Activated naive CD8-positive, alpha-beta T cell treated with anti-CD3 and anti-CD28 coated beads, Interleukin-2, amount 50 U/mL, for 24 hours (primary cell): ENCODE data around the gene APOBEC3G.
A peak's percentile ranks its signal among the peaks of the same experiment; 100 is the strongest.

Experiments
- ATAC-seq: fragments of 150-1000 bp; cut with Tn5 transposase; one replicate; pipeline ENCODE4 v1.10.0; 2021
- DNase-seq: peaks from one replicate; pipeline ENCODE4 v3.0.0; 2021
- H3K27ac Mint-ChIP-seq: one replicate; pipeline ENCODE4 v1.8.0; 2021; ENCODE audit warnings: mild to moderate bottlenecking, mixed read lengths
- H3K27me3 Mint-ChIP-seq: one replicate; pipeline ENCODE4 v1.8.0; 2021; ENCODE audit warnings: mixed read lengths
- H3K36me3 Mint-ChIP-seq: one replicate; pipeline ENCODE4 v1.8.0; 2021; ENCODE audit warnings: low read depth, mixed read lengths
- H3K4me1 Mint-ChIP-seq: one replicate; pipeline ENCODE4 v1.8.0; 2021; ENCODE audit warnings: mixed read lengths
- H3K4me3 Mint-ChIP-seq: one replicate; pipeline ENCODE4 v1.8.0; 2021; ENCODE audit warnings: mild to moderate bottlenecking, moderate library complexity, mixed read lengths
- H3K9me3 Mint-ChIP-seq: one replicate; pipeline ENCODE4 v1.8.0; 2021; ENCODE audit warnings: mixed read lengths

The APOBEC3G gene

GRCh38 chr22:39092111-39092862 is 15.2 kb downstream of the APOBEC3G start:
- peak overlapping the region; percentile 62 for H3K4me3 Mint-ChIP-seq
- H3K4me1 Mint-ChIP-seq, result peaks cover 96% of the 10 kb centered on the region
- H3K36me3 Mint-ChIP-seq, result no peaks in the 10 kb centered on the region
- H3K9me3 Mint-ChIP-seq, result no peaks in the 10 kb centered on the region
- no peaks in the 10 kb centered on the region for H3K27me3 Mint-ChIP-seq
- peak overlapping the region; percentile 89 for H3K27ac Mint-ChIP-seq
- no peak for ATAC-seq
- DNase-seq, result no peak

- Mint-ChIP-seq H3K4me3 (no peak overlapping the region), H3K27ac (peak overlapping the region; percentile 74), H3K4me1 (peaks cover 96% of the 10 kb centered on the region), H3K36me3 (no peaks in the 10 kb centered on the region), H3K27me3 (no peaks in the 10 kb centered on the region), H3K9me3 (no peaks in the 10 kb centered on the region)
- no peak for DNase-seq
- no peak for ATAC-seq
Measured at GRCh38 chr22:39094717-39095389, 17.8 kb downstream of the APOBEC3G start.

- ATAC-seq, result no peak
- Mint-ChIP-seq H3K4me3 (no peak overlapping the region), H3K4me1 (peaks cover 95% of the 10 kb centered on the region), H3K36me3 (no peaks in the 10 kb centered on the region), H3K27ac (peak overlapping the region; percentile 65), H3K9me3 (no peaks in the 10 kb centered on the region), H3K27me3 (no peaks in the 10 kb centered on the region)
- no peak for DNase-seq
Measured at GRCh38 chr22:39095971-39096370, 18.9 kb downstream of the APOBEC3G start.

GRCh38 chr22:39097098-39098020 is 20.3 kb downstream of the APOBEC3G start, which contains the start of gene APOBEC3H:
Gene APOBEC3H, plus strand, starts transcription at chr22:39097244. Its CDS starts 3,035 bp downstream, at chr22:39100279.
- Mint-ChIP-seq H3K27me3 (no peaks in the 10 kb centered on the region), H3K4me3 (peak within 1 kb of the TSS; percentile 80), H3K36me3 (no peaks in the 10 kb centered on the region), H3K9me3 (no peaks in the 10 kb centered on the region), H3K4me1 (peaks cover 84% of the 10 kb centered on the region), H3K27ac (peak within 1 kb of the TSS; percentile 89)
- ATAC-seq (peak; percentile 51), DNase-seq (peak; percentile 69)

GRCh38 chr22:39098026-39098425 is 21.0 kb downstream of the APOBEC3G start:
- peak overlapping the region; percentile 80 for H3K4me3 Mint-ChIP-seq
- no peaks in the 10 kb centered on the region for H3K9me3 Mint-ChIP-seq
- ATAC-seq (no peak), DNase-seq (no peak)
- no peaks in the 10 kb centered on the region for H3K36me3 Mint-ChIP-seq
- no peaks in the 10 kb centered on the region for H3K27me3 Mint-ChIP-seq
- peaks cover 77% of the 10 kb centered on the region for H3K4me1 Mint-ChIP-seq
- peak overlapping the region; percentile 89 for H3K27ac Mint-ChIP-seq

GRCh38 chr22:39098576-39098975 is 21.5 kb downstream of the APOBEC3G start:
- H3K27me3 Mint-ChIP-seq, result no peaks in the 10 kb centered on the region
- H3K4me1 Mint-ChIP-seq, result peaks cover 73% of the 10 kb centered on the region
- no peaks in the 10 kb centered on the region for H3K36me3 Mint-ChIP-seq
- H3K4me3 Mint-ChIP-seq, result peak overlapping the region; percentile 61
- DNase-seq (no peak), ATAC-seq (no peak)
- H3K27ac Mint-ChIP-seq, result peak overlapping the region; percentile 89
- H3K9me3 Mint-ChIP-seq, result no peaks in the 10 kb centered on the region

- Mint-ChIP-seq H3K4me3 (no peak overlapping the region), H3K27me3 (no peaks in the 10 kb centered on the region)
Measured at GRCh38 chr22:39101226-39101625, 24.2 kb downstream of the APOBEC3G start.

GRCh38 chr22:39103431-39103830 is 26.4 kb downstream of the APOBEC3G start:
- DNase-seq, result no peak
- no peaks in the 10 kb centered on the region for H3K9me3 Mint-ChIP-seq
- no peaks in the 10 kb centered on the region for H3K36me3 Mint-ChIP-seq
- ATAC-seq, result no peak
- H3K4me3 Mint-ChIP-seq, result no peak overlapping the region
- no peak overlapping the region for H3K27ac Mint-ChIP-seq
- H3K27me3 Mint-ChIP-seq, result no peaks in the 10 kb centered on the region
- peaks cover 29% of the 10 kb centered on the region for H3K4me1 Mint-ChIP-seq

More at GRCh38 chr22:39101226-39101625, 24.2 kb downstream of the APOBEC3G start:
- Mint-ChIP-seq H3K36me3 (no peaks in the 10 kb centered on the region), H3K27ac (no peak overlapping the region), H3K9me3 (no peaks in the 10 kb centered on the region), H3K4me1 (peaks cover 49% of the 10 kb centered on the region)
- no peak for ATAC-seq
- no peak for DNase-seq

- no peak for ATAC-seq
- no peaks in the 10 kb centered on the region for H3K9me3 Mint-ChIP-seq
Measured at GRCh38 chr22:39106326-39106725, 29.3 kb downstream of the APOBEC3G start.

GRCh38 chr22:39108487-39108886 is 31.4 kb downstream of the APOBEC3G start:
- no peak overlapping the region for H3K4me3 Mint-ChIP-seq
- H3K36me3 Mint-ChIP-seq, result no peaks in the 10 kb centered on the region
- no peaks in the 10 kb centered on the region for H3K9me3 Mint-ChIP-seq
- H3K27me3 Mint-ChIP-seq, result no peaks in the 10 kb centered on the region
- H3K27ac Mint-ChIP-seq, result peak overlapping the region; percentile 7
- DNase-seq, result no peak
- ATAC-seq, result no peak
- H3K4me1 Mint-ChIP-seq, result peaks cover 19% of the 10 kb centered on the region

More at GRCh38 chr22:39106326-39106725, 29.3 kb downstream of the APOBEC3G start:
- H3K27me3 Mint-ChIP-seq, result no peaks in the 10 kb centered on the region
- peaks cover 15% of the 10 kb centered on the region for H3K4me1 Mint-ChIP-seq
- no peak overlapping the region for H3K27ac Mint-ChIP-seq
- H3K4me3 Mint-ChIP-seq, result no peak overlapping the region
- DNase-seq, result no peak
- no peaks in the 10 kb centered on the region for H3K36me3 Mint-ChIP-seq

- H3K9me3 Mint-ChIP-seq, result no peaks in the 10 kb centered on the region
- no peaks in the 10 kb centered on the region for H3K27me3 Mint-ChIP-seq
- H3K36me3 Mint-ChIP-seq, result no peaks in the 10 kb centered on the region
- DNase-seq, result no peak
- H3K4me3 Mint-ChIP-seq, result no peak overlapping the region
- ATAC-seq, result no peak
- peaks cover 28% of the 10 kb centered on the region for H3K4me1 Mint-ChIP-seq
- no peak overlapping the region for H3K27ac Mint-ChIP-seq
Measured at GRCh38 chr22:39109361-39109760, 32.3 kb downstream of the APOBEC3G start.

GRCh38 chr22:39110631-39111561 is 33.8 kb downstream of the APOBEC3G start:
- no peaks in the 10 kb centered on the region for H3K36me3 Mint-ChIP-seq
- peaks cover 43% of the 10 kb centered on the region for H3K4me1 Mint-ChIP-seq
- no peak overlapping the region for H3K27ac Mint-ChIP-seq

GRCh38 chr22:39114112-39114511 is 37.0 kb downstream of the APOBEC3G start:
- Mint-ChIP-seq H3K36me3 (no peaks in the 10 kb centered on the region), H3K4me1 (peaks cover 68% of the 10 kb centered on the region), H3K27me3 (no peaks in the 10 kb centered on the region), H3K4me3 (peak overlapping the region; percentile 37), H3K9me3 (no peaks in the 10 kb centered on the region), H3K27ac (peak overlapping the region; percentile 82)
- DNase-seq, result no peak
- ATAC-seq, result no peak

More at GRCh38 chr22:39110631-39111561, 33.8 kb downstream of the APOBEC3G start:
- ATAC-seq (no peak), DNase-seq (no peak)
- Mint-ChIP-seq H3K27me3 (no peaks in the 10 kb centered on the region), H3K4me3 (no peak overlapping the region), H3K9me3 (no peaks in the 10 kb centered on the region)
